ENCODE results near the gene GSG1L2.

The GSG1L2 gene

GRCh38 chr17:9837551-9838471, 15.9 kb upstream of the GSG1L2 start:
- H3K9me3 Mint-ChIP-seq = no peaks in the 10 kb centered on the region
- H3K27ac Mint-ChIP-seq = no peak overlapping the region
- no peak overlapping the region for H3K4me3 Mint-ChIP-seq

GRCh38 chr17:9833922-9834321, 12.0 kb upstream of the GSG1L2 start:
- Mint-ChIP-seq H3K27me3 (no peaks in the 10 kb centered on the region), H3K4me1 (no peaks in the 10 kb centered on the region), H3K9me3 (no peaks in the 10 kb centered on the region), H3K4me3 (no peak overlapping the region), H3K36me3 (no peaks in the 10 kb centered on the region), H3K27ac (no peak overlapping the region)
- no peak for ATAC-seq

More at GRCh38 chr17:9837551-9838471, 15.9 kb upstream of the GSG1L2 start:
- no peaks in the 10 kb centered on the region for H3K36me3 Mint-ChIP-seq
- no peaks in the 10 kb centered on the region for H3K27me3 Mint-ChIP-seq
- no peaks in the 10 kb centered on the region for H3K4me1 Mint-ChIP-seq
- no peak for ATAC-seq

GRCh38 chr17:9830711-9831110, 8.8 kb upstream of the GSG1L2 start:
- peaks cover 9% of the 10 kb centered on the region for H3K27me3 Mint-ChIP-seq
- no peaks in the 10 kb centered on the region for H3K9me3 Mint-ChIP-seq
- H3K4me1 Mint-ChIP-seq = no peaks in the 10 kb centered on the region
- H3K27ac Mint-ChIP-seq = no peak overlapping the region
- no peak for ATAC-seq
- H3K4me3 Mint-ChIP-seq = no peak overlapping the region
- H3K36me3 Mint-ChIP-seq = no peaks in the 10 kb centered on the region

DNA sequence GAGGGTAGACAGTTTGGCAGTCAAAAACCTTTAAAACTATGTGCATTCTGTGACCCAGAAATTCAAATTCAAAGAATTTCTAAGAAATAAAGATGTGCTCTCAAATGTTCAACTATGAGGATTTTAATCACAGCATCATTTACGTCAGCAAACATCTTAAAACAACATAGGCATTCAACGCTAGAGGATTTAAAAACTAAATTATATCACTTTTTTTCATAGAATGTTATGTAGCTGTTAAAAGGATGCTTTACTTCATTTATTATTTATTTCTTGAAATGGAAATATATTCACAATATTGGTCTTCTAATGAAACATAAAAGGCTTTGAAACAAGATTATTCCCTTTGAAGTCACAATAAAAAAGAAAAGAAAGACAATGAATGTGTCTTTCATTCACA, 7.5 kb upstream of the GSG1L2 start:
- Mint-ChIP-seq H3K4me3 (no peak overlapping the region), H3K27ac (no peak overlapping the region), H3K36me3 (no peaks in the 10 kb centered on the region), H3K27me3 (peaks cover 9% of the 10 kb centered on the region), H3K9me3 (no peaks in the 10 kb centered on the region), H3K4me1 (no peaks in the 10 kb centered on the region)
- no peak for ATAC-seq

- no peak overlapping the region for H3K27ac Mint-ChIP-seq
- H3K27me3 Mint-ChIP-seq = peaks cover 9% of the 10 kb centered on the region
- no peak overlapping the region for H3K4me3 Mint-ChIP-seq
Measured at GRCh38 chr17:9828296-9829295, 6.7 kb upstream of the GSG1L2 start.

GRCh38 chr17:9825641-9826150, 3.8 kb upstream of the GSG1L2 start, which contains the start of gene GLP2R:
GLP2R (plus strand) TSS chr17:9825924; CDS start chr17:9826064, 140 bp downstream.
- Mint-ChIP-seq H3K36me3 (no peaks in the 10 kb centered on the region), H3K4me1 (no peaks in the 10 kb centered on the region), H3K27ac (no peak within 1 kb of the TSS), H3K9me3 (peaks cover 4% of the 10 kb centered on the region), H3K27me3 (peaks cover 9% of the 10 kb centered on the region), H3K4me3 (no peak within 1 kb of the TSS)
- ATAC-seq = no peak

More at GRCh38 chr17:9828296-9829295, 6.7 kb upstream of the GSG1L2 start:
- Mint-ChIP-seq H3K36me3 (no peaks in the 10 kb centered on the region), H3K9me3 (no peaks in the 10 kb centered on the region), H3K4me1 (no peaks in the 10 kb centered on the region)
- no peak for ATAC-seq

GRCh38 chr17:9824797-9825338, 3.0 kb upstream of the GSG1L2 start:
- H3K4me3 Mint-ChIP-seq = no peak overlapping the region
- H3K27me3 Mint-ChIP-seq = peaks cover 9% of the 10 kb centered on the region
- H3K9me3 Mint-ChIP-seq = peaks cover 4% of the 10 kb centered on the region
- no peak for ATAC-seq
- H3K36me3 Mint-ChIP-seq = no peaks in the 10 kb centered on the region
- H3K27ac Mint-ChIP-seq = no peak overlapping the region
- no peaks in the 10 kb centered on the region for H3K4me1 Mint-ChIP-seq

- H3K4me1 Mint-ChIP-seq = no peaks in the 10 kb centered on the region
- ATAC-seq = no peak
- H3K27ac Mint-ChIP-seq = no peak overlapping the region
- peaks cover 9% of the 10 kb centered on the region for H3K27me3 Mint-ChIP-seq
- no peaks in the 10 kb centered on the region for H3K36me3 Mint-ChIP-seq
- H3K9me3 Mint-ChIP-seq = peaks cover 4% of the 10 kb centered on the region
- H3K4me3 Mint-ChIP-seq = no peak overlapping the region
Measured at GRCh38 chr17:9824094-9824493, 2.2 kb upstream of the GSG1L2 start.

GRCh38 chr17:9820448-9820847, 1.4 kb downstream of the GSG1L2 start:
- H3K27me3 Mint-ChIP-seq = no peaks in the 10 kb centered on the region
- no peak for ATAC-seq
- H3K27ac Mint-ChIP-seq = no peak overlapping the region
- peaks cover 11% of the 10 kb centered on the region for H3K9me3 Mint-ChIP-seq
- H3K36me3 Mint-ChIP-seq = no peaks in the 10 kb centered on the region
- no peak overlapping the region for H3K4me3 Mint-ChIP-seq
- H3K4me1 Mint-ChIP-seq = no peaks in the 10 kb centered on the region

DNA sequence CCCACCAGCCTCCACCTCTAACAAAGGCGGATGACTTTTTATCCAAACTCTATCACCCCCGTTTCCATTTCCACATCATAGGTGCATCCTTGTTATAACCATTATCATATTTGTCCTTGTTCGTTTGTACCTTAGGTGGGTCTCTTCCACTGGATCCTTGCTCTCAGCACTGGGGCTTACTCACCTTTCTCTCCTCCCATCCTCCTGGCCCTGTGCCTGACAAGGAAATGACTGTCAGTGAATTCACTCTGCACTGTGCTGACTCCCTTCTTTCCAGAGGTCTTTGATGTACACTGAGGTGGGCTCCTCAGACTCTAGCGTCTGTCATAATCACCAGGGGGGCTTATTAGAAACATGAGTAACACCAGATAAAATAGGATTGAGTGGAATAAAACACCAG, 3.1 kb downstream of the GSG1L2 start:
- Mint-ChIP-seq H3K27me3 (no peaks in the 10 kb centered on the region), H3K9me3 (peaks cover 11% of the 10 kb centered on the region), H3K36me3 (no peaks in the 10 kb centered on the region), H3K4me1 (no peaks in the 10 kb centered on the region), H3K4me3 (no peak overlapping the region), H3K27ac (no peak overlapping the region)
- ATAC-seq = no peak

DNA sequence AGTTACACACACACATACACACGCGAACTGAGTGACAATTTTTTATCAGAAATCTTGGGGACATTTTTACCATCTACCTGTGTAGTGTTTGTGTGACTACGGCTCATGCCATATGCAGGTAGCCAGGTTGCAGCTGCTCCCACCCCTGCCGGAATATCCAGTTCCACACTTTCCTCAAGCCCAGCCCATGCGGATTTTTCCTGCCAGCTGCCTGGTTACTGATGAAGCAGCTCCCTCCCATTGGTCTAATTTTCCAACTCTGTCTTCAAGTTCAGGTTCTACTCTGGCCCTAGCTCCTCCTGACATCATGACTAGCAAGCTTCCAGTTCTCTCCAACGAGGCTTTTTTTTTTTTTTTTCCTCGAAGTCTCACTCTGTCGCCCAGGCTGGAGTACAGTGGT, 4.8 kb downstream of the GSG1L2 start:
- Mint-ChIP-seq H3K4me3 (no peak overlapping the region), H3K36me3 (no peaks in the 10 kb centered on the region), H3K27ac (no peak overlapping the region), H3K4me1 (no peaks in the 10 kb centered on the region), H3K9me3 (peaks cover 8% of the 10 kb centered on the region), H3K27me3 (no peaks in the 10 kb centered on the region)
- no peak for ATAC-seq

- no peak for ATAC-seq
- Mint-ChIP-seq H3K9me3 (peaks cover 8% of the 10 kb centered on the region), H3K27me3 (no peaks in the 10 kb centered on the region), H3K4me1 (no peaks in the 10 kb centered on the region), H3K4me3 (no peak overlapping the region), H3K27ac (no peak overlapping the region), H3K36me3 (no peaks in the 10 kb centered on the region)
Measured at GRCh38 chr17:9816472-9816871, 5.4 kb downstream of the GSG1L2 start.

- H3K4me3 Mint-ChIP-seq = no peak overlapping the region
- H3K27me3 Mint-ChIP-seq = no peaks in the 10 kb centered on the region
- peaks cover 8% of the 10 kb centered on the region for H3K9me3 Mint-ChIP-seq
- H3K4me1 Mint-ChIP-seq = no peaks in the 10 kb centered on the region
- H3K36me3 Mint-ChIP-seq = no peaks in the 10 kb centered on the region
- no peak for ATAC-seq
- no peak overlapping the region for H3K27ac Mint-ChIP-seq
Measured at GRCh38 chr17:9814337-9814945, 7.4 kb downstream of the GSG1L2 start.

GRCh38 chr17:9813166-9813565, 8.7 kb downstream of the GSG1L2 start:
- Mint-ChIP-seq H3K27me3 (no peaks in the 10 kb centered on the region), H3K36me3 (no peaks in the 10 kb centered on the region), H3K4me1 (no peaks in the 10 kb centered on the region), H3K27ac (no peak overlapping the region), H3K9me3 (peaks cover 8% of the 10 kb centered on the region), H3K4me3 (no peak overlapping the region)
- ATAC-seq = no peak
